SK-N-SH (cell line): ENCODE data around the gene GRAMD2B. TPM values are rescaled to one million over a fixed set of nuclear protein-coding genes. Genes with fewer than 3 reads are reported as not detected.

Source experiments
- CTCF ChIA-PET: fragments of 300-600, 350-600 bp; formaldehyde crosslinking; extraction: SDS; loops from one replicate; lab custom pipeline; 2021; lab: Yijun Ruan, JAX
- POLR2A ChIA-PET: fragments of 350-600 bp; sonication (Branson Sonifier 250); formaldehyde crosslinking; extraction: SDS; loops from one replicate; lab custom pipeline; 2020; ENCODE audit warnings: antibody characterized with exemption, inconsistent platforms; lab: Yijun Ruan, JAX
- DNase-seq: peaks from one replicate; pipeline ENCODE4 v3.0.0; 2012
- H2AFZ ChIP-seq: fragments of 200-600 bp; sonication (generic); 2 replicates; pipeline ENCODE4 v1.8.1; 2016; ENCODE audit warnings: antibody characterized with exemption, mild to moderate bottlenecking, low read depth
- H3F3A ChIP-seq: fragments of 200-600 bp; sonication (generic); replicated peaks from 2 replicates; pipeline ENCODE3; 2016; ENCODE audit warnings: antibody characterized with exemption, mild to moderate bottlenecking; ENCODE audit not compliant: insufficient read depth
- H3K27ac ChIP-seq, 2 experiments: fragments of 200-500 bp in 1 of 2; fragments of 200-600 bp in 1 of 2; sonication (Bioruptor generic) in 1 of 2; sonication (generic), shearing (Covaris generic) in 1 of 2; 2 replicates each; pipeline versions ENCODE4 v1.5.1 to v1.6.1; 2014 to 2016; ENCODE audit warnings: low read depth in 2 of 2, inconsistent platforms in 1 of 2, low read length in 1 of 2, mild to moderate bottlenecking in 1 of 2, mixed read lengths in 1 of 2
- H3K27me3 ChIP-seq: fragments of 200-600 bp; sonication (generic), shearing (Covaris generic); 2 replicates; pipeline ENCODE4 v1.6.1; 2016; ENCODE audit warnings: mixed run types; ENCODE audit not compliant: insufficient read depth
- H3K36me3 ChIP-seq, 2 experiments: fragments of 200-500 bp in 1 of 2; fragments of 200-600 bp in 1 of 2; sonication (Bioruptor generic) in 1 of 2; sonication (generic) in 1 of 2; replicated peaks in 1 of 2; 2 replicates each; pipeline versions ENCODE3 to v1.5.1; 2014 to 2016; ENCODE audit warnings: low read length in 1 of 2, mild to moderate bottlenecking in 1 of 2; ENCODE audit not compliant: insufficient read depth in 2 of 2, control insufficient read depth in 1 of 2
- H3K4me1 ChIP-seq, 2 experiments: fragments of 200-500 bp in 1 of 2; fragments of 200-600 bp in 1 of 2; sonication (Bioruptor generic) in 1 of 2; sonication (generic), shearing (Covaris generic) in 1 of 2; 2 replicates each; pipeline versions ENCODE4 v1.5.1 to v1.6.1; 2014 to 2016; ENCODE audit warnings: low read depth in 1 of 2, low read length in 1 of 2, mixed run types in 1 of 2; ENCODE audit not compliant: insufficient read depth in 2 of 2, control insufficient read depth in 1 of 2
- H3K4me2 ChIP-seq: fragments of 200-600 bp; sonication (generic), shearing (Covaris generic); 2 replicates; pipeline ENCODE4 v1.6.1; 2017; ENCODE audit warnings: mixed run types
- H3K4me3 ChIP-seq, 2 experiments: fragments of 200-500 bp in 1 of 2; fragments of 200-600 bp in 1 of 2; sonication (Bioruptor generic) in 1 of 2; sonication (generic), shearing (Covaris generic) in 1 of 2; 2 replicates each; pipeline versions ENCODE4 v1.5.1 to v1.8.1; 2014 to 2016; ENCODE audit warnings: low read depth in 2 of 2, inconsistent platforms in 1 of 2, low read length in 1 of 2, mild to moderate bottlenecking in 1 of 2, mixed read lengths in 1 of 2, moderate library complexity in 1 of 2
- H3K79me2 ChIP-seq: fragments of 200-600 bp; sonication (generic); 2 replicates; pipeline ENCODE4 v1.8.1; 2017; ENCODE audit warnings: mild to moderate bottlenecking; ENCODE audit not compliant: insufficient read depth
- H3K9ac ChIP-seq: fragments of 200-600 bp; sonication (generic); 2 replicates; pipeline ENCODE4 v1.6.1; 2017; ENCODE audit warnings: mixed run types
- H3K9me2 ChIP-seq: fragments of 200-600 bp; sonication (generic); 2 replicates; pipeline ENCODE4 v1.6.1; 2017; ENCODE audit warnings: mixed run types
- H3K9me3 ChIP-seq: fragments of 200-600 bp; sonication (generic); 2 replicates; pipeline ENCODE4 v1.6.1; 2017; ENCODE audit warnings: mixed run types, mild to moderate bottlenecking, moderate library complexity
- H4K20me1 ChIP-seq: fragments of 200-600 bp; sonication (generic); 2 replicates; pipeline ENCODE4 v1.6.1; 2017; ENCODE audit warnings: mild to moderate bottlenecking, mixed run types; ENCODE audit not compliant: insufficient read depth
- ELF1 ChIP-seq: IDR thresholded peaks from 2 replicates; pipeline ENCODE4 v1.4.0; 2012
- GATA2 ChIP-seq: sonication (generic); formaldehyde crosslinking; IDR thresholded peaks from 2 replicates; pipeline ENCODE4 v1.5.0; 2020; ENCODE audit warnings: mild to moderate bottlenecking, missing genetic modification reagents
- JUND ChIP-seq: IDR thresholded peaks from 2 replicates; pipeline ENCODE4 v1.4.0; 2012
- MEF2A ChIP-seq: IDR thresholded peaks from 2 replicates; pipeline ENCODE4 v1.4.0; 2012; ENCODE audit warnings: low read depth, borderline replicate concordance
- RAD21 ChIP-seq: IDR thresholded peaks from 2 replicates; pipeline ENCODE4 v1.6.1; 2012; ENCODE audit warnings: mild to moderate bottlenecking, low read length
- RFX5 ChIP-seq: IDR thresholded peaks from 2 replicates; pipeline ENCODE4 v1.6.1; 2012; ENCODE audit warnings: mild to moderate bottlenecking, improper control_type of control experiment, low read length
- YY1 ChIP-seq: IDR thresholded peaks from 2 replicates; pipeline ENCODE4 v1.4.0; 2012; ENCODE audit warnings: low read depth, mild to moderate bottlenecking
- WGBS: methylation state at CpG from one replicate; pipeline ENCODE4 v1.1.6; 2017; ENCODE audit warnings: low lambda C conversion rate; 5-methylcytosine and 5-hydroxymethylcytosine counted together
- polyA plus RNA-seq, 3 experiments: library from polyadenylated mRNA; depleted of rRNA; stranded (reverse); fragments of >200 nt; gene quantifications; 2 replicates each; pipeline ENCODE4 v1.2.3, GENCODE V29; 2012
- TF ChIP-seq, protein P1 (sequence below): fragments of 200-600 bp; sonication (generic); IDR thresholded peaks from 2 replicates; pipeline ENCODE4 v1.6.1; 2017; ENCODE audit warnings: antibody characterized with exemption, mild to moderate bottlenecking, moderate library complexity
- TF ChIP-seq, protein P2 (sequence below): IDR thresholded peaks from 2 replicates; pipeline ENCODE4; 2012
- TF ChIP-seq, protein P3 (sequence below): IDR thresholded peaks from 2 replicates; pipeline ENCODE4 v1.4.0; 2012; ENCODE audit warnings: low read depth

The GRAMD2B gene
- polyA plus RNA-seq, 1 of the 3 experiments (the other 2 are of a cell fraction) = 16.0 TPM

DNA sequence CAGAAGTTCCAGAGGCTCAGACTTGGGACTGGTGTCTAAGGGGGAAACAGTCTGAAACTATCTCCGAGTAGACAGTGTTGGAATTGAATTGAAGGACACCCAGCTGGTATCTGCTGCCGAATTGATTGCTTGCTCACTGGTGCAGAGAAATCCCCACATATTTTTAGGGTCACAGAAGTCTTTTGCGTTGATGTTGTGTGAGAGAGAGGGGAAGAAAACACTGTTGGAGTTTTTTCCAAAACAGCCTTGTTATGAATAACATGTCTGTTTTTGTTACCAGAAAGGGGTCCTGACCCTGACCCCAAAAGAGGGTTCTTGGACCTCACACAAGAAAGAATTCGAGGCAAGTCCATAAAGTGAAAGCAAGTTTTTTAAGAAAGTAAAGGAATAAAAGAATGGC, 90.5 kb downstream of the GRAMD2B start:
- no peaks in the 10 kb centered on the region for H3K27me3 ChIP-seq
- H3K9me3 ChIP-seq = no peaks in the 10 kb centered on the region
- no peaks in the 10 kb centered on the region for H3K79me2 ChIP-seq
- ChIA-PET CTCF (no interaction called here), POLR2A (no interaction called here)
- H3K36me3 ChIP-seq = no peaks in the 10 kb centered on the region
- WGBS = 88% methylated on average over 4 of the region's 4 CpGs
- H3K4me2 ChIP-seq = no peak overlapping the region
- H3K4me1 ChIP-seq = peaks cover 6 to 20% of the 10 kb centered on the region in 2 experiments; a peak in 3 of 4 replicates
- H3K9ac ChIP-seq = no peak overlapping the region
- no peak overlapping the region for H3K4me3 ChIP-seq
- H2AFZ ChIP-seq = no peak overlapping the region
- no peak for DNase-seq
- no peaks in the 10 kb centered on the region for H3F3A ChIP-seq
- TF ChIP-seq ELF1 (no peak), JUND (no peak), RFX5 (no peak), YY1 (no peak)
- TF ChIP-seq, protein P1, sequence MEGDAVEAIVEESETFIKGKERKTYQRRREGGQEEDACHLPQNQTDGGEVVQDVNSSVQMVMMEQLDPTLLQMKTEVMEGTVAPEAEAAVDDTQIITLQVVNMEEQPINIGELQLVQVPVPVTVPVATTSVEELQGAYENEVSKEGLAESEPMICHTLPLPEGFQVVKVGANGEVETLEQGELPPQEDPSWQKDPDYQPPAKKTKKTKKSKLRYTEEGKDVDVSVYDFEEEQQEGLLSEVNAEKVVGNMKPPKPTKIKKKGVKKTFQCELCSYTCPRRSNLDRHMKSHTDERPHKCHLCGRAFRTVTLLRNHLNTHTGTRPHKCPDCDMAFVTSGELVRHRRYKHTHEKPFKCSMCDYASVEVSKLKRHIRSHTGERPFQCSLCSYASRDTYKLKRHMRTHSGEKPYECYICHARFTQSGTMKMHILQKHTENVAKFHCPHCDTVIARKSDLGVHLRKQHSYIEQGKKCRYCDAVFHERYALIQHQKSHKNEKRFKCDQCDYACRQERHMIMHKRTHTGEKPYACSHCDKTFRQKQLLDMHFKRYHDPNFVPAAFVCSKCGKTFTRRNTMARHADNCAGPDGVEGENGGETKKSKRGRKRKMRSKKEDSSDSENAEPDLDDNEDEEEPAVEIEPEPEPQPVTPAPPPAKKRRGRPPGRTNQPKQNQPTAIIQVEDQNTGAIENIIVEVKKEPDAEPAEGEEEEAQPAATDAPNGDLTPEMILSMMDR = no peak
- no peaks in the 10 kb centered on the region for H3K9me2 ChIP-seq
- no peaks in the 10 kb centered on the region for H4K20me1 ChIP-seq
- H3K27ac ChIP-seq = no peak overlapping the region

DNA sequence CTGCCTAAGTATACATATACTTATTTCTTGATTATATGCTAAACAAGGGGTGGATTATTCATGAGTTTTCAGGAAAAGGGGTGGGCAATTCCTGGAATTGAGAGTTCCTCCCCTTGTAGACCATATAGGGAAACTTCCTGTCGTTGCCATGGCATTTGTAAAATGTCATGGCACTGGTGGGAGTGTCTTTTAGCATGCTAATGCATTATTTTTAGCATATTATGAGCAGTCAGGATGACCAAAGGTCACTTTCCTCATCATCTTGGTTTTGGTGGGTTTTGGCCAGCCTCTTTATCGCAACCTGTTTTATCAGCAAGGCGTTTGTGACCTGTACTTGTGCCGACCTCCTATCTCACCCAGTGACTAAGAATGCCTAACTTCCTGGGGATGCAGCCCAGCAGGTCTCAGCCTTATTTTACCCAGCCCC, 90.9 kb downstream of the GRAMD2B start:
- no peak for DNase-seq
- Histone ChIP-seq H3K36me3 (no peaks in the 10 kb centered on the region), H3K9me2 (no peaks in the 10 kb centered on the region), H3K4me1 (peaks cover 6 to 20% of the 10 kb centered on the region in 2 experiments; a peak in 3 of 4 replicates), H3K79me2 (no peaks in the 10 kb centered on the region), H3K9me3 (no peaks in the 10 kb centered on the region), H3K9ac (no peak overlapping the region), H3K4me2 (no peak overlapping the region), H3K4me3 (no peak overlapping the region), H4K20me1 (no peaks in the 10 kb centered on the region), H3F3A (no peaks in the 10 kb centered on the region), H2AFZ (no peak overlapping the region), H3K27me3 (no peaks in the 10 kb centered on the region), H3K27ac (no peak overlapping the region)
- ChIA-PET CTCF (interaction anchor here (1.7 kb wide), 1 partner anchor 14 kb away, joined by 6 read pairs; no protein-coding TSS in a partner anchor), POLR2A (no interaction called here)
- WGBS = 75% methylated on average over 4 of the region's 4 CpGs
- TF ChIP-seq ELF1 = no peak

DNA sequence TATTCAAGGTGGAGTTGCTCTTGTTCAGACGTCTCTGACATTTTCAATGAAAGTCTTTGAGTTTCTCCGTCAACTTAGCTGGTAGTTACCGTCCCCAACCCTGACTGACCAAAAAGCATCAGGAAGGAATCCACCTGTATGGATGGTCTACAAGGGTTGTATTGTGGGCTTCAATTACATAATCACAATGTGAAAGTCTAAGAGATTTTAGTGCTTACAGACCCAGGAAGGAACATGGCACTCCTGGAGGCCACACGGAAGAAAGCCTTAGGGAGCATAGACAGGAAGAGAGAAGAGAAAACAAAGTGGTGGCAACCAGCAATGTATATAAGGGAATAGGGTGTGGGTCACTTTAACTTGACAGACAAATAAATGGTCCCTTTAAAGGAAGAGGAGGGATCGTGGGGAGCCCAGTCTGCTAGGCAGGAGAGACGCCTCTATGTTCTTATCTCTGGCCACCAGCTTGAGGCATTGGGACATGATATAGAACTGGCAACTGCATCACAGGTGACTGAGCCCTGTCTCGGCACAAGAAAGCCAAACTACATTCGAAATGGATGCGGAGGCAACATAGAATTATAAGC, 91.4 kb downstream of the GRAMD2B start:
- no peaks in the 10 kb centered on the region for H3K36me3 ChIP-seq
- H2AFZ ChIP-seq = no peak overlapping the region
- no peak overlapping the region for H3K27ac ChIP-seq
- no peaks in the 10 kb centered on the region for H3K9me2 ChIP-seq
- TF ChIP-seq, protein P2, sequence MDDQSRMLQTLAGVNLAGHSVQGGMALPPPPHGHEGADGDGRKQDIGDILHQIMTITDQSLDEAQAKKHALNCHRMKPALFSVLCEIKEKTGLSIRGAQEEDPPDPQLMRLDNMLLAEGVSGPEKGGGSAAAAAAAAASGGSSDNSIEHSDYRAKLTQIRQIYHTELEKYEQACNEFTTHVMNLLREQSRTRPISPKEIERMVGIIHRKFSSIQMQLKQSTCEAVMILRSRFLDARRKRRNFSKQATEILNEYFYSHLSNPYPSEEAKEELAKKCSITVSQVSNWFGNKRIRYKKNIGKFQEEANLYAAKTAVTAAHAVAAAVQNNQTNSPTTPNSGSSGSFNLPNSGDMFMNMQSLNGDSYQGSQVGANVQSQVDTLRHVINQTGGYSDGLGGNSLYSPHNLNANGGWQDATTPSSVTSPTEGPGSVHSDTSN = no peak
- TF ChIP-seq ELF1 (no peak), RAD21 (no peak), MEF2A (no peak), GATA2 (CRISPR knock-in tag) (no peak)
- TF ChIP-seq, protein P3, sequence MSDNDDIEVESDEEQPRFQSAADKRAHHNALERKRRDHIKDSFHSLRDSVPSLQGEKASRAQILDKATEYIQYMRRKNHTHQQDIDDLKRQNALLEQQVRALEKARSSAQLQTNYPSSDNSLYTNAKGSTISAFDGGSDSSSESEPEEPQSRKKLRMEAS = no peak
- no peaks in the 10 kb centered on the region for H3K27me3 ChIP-seq
- ChIA-PET POLR2A (interaction anchor here (0.5 kb wide), 1 partner anchor 164 kb away, joined by 3 read pairs; no protein-coding TSS in a partner anchor), CTCF (interaction anchor here (1.7 kb wide), 2 partner anchors 15 to 22 kb away, joined by 6 read pairs; no protein-coding TSS in a partner anchor)
- no peaks in the 10 kb centered on the region for H3K79me2 ChIP-seq
- H3K4me2 ChIP-seq = no peak overlapping the region
- no peaks in the 10 kb centered on the region for H3K9me3 ChIP-seq
- no peaks in the 10 kb centered on the region for H4K20me1 ChIP-seq
- peaks cover 6 to 21% of the 10 kb centered on the region in 2 experiments; a peak in 3 of 4 replicates for H3K4me1 ChIP-seq
- no peak overlapping the region for H3K4me3 ChIP-seq
- 94% methylated on average over 9 of the region's 9 CpGs for WGBS
- no peak overlapping the region for H3K9ac ChIP-seq
- H3F3A ChIP-seq = no peaks in the 10 kb centered on the region
- no peak for DNase-seq
